Stimulated activated CD4-positive, alpha-beta T cell treated with anti-CD3 and anti-CD28 coated beads, Interleukin-2, amount 100 ng/mL, for 4 hours (primary cell): ENCODE results near the gene PPIL4.
"Not testable (repeated sequence)": the region's sequence is repeated elsewhere in the genome, so short reads cannot be mapped to it uniquely, and the experiment has no call there.

ENCODE experiments used
- DNase-seq: peaks from one replicate; pipeline ENCODE4 v3.0.0-alpha.2; 2020; ENCODE audit warnings: low read depth

Gene PPIL4

GRCh38 chr6:149515494-149515893 is 30.3 kb downstream of the PPIL4 start:
- DNase-seq = no peak

- DNase-seq = no peak
These were observed 31.9 kb downstream of the PPIL4 start for GRCh38 chr6:149513915-149514314.

- no peak for DNase-seq
These were observed 34.9 kb downstream of the PPIL4 start for GRCh38 chr6:149510793-149511512.

GRCh38 chr6:149508485-149508884 is 37.4 kb downstream of the PPIL4 start:
- DNase-seq = peak; percentile 36

GRCh38 chr6:149503872-149504271 is 42.0 kb downstream of the PPIL4 start:
- no peak for DNase-seq

DNA sequence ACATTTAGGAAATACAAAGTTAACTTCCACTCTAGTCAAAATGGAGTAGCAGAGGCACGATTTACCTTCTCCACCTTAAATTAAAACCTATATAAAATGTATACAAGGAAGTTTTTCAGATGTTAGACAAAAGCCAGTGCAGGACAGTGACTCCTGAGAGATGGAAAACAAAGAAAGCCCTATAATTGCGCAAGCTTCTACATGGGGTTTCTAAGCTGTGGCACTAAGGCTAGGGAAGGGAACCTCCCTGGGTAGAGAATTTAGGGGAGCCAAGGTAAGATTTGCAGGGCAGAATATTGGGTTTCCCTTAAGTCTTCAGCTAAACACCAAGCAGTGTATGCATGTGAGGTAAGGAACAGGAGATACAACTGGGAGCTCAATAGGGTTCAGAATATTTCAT is 42.6 kb downstream of the PPIL4 start:
- no peak for DNase-seq

DNA sequence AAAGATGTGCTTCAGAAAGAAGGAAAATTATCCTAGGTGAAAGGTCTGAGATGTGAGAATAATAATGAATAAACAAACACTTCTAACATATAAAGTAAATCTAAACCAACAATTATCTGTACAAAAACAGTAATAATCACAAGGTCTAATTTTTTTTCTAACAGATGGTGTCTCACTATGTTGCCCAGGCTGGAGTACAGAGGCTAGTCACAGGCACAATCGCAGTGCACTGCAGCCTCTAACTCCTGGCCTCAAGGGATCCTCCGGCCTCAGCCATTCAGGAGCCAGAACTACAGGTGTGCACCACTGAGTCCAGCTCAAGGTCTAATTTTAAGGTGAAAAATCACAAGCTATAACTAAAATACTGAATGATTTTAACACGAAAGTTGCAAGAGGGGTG is 44.1 kb downstream of the PPIL4 start:
- no peak for DNase-seq

GRCh38 chr6:149501201-149501600 is 44.6 kb downstream of the PPIL4 start:
- DNase-seq = no peak

GRCh38 chr6:149500096-149500495 is 45.7 kb downstream of the PPIL4 start:
- no peak for DNase-seq

GRCh38 chr6:149499066-149499465 is 46.8 kb downstream of the PPIL4 start:
- DNase-seq = no peak

GRCh38 chr6:149497365-149497764 is 48.5 kb downstream of the PPIL4 start:
- DNase-seq = no peak

DNA sequence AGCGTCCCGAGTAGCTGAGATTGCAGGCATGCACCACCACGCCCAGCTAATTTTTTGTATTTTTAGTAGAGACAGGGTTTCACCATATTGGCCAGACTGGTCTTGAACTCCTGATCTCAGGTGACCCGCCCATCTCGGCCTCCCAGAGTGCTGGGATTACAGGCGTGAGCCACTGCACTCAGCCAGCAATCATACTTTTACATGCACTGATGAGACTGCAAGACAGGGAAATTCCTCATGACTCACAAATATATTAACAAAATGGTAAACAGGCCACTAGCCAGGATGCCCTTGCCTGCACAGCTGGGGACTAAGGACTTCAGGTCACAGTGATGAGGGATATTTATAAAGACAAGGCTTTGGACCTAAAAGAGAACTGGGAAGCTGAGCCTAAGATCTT is 49.2 kb downstream of the PPIL4 start:
- DNase-seq = not testable (repeated sequence)

- DNase-seq = not testable (repeated sequence)
These were observed 50.4 kb downstream of the PPIL4 start for GRCh38 chr6:149495349-149496016.

DNA sequence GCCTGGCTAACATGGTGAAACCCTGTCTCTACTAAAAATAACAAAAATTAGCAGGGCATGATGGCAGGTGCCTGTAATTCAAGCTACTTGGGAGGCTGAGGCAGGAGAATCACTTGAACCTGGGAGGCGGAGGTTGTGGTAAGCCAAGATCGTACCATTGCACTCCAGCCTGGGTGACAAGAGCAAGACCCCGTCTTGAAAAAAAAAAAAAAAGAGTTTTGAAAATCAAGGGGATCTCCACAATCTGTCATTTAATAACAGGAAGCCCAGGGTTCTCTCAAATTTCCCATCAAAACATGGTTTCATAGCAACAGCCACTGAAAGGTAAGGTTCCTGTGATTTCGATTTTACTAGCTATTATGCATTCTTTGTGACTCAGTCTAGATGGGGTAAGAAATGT is 51.0 kb downstream of the PPIL4 start:
- not testable (repeated sequence) for DNase-seq

DNA sequence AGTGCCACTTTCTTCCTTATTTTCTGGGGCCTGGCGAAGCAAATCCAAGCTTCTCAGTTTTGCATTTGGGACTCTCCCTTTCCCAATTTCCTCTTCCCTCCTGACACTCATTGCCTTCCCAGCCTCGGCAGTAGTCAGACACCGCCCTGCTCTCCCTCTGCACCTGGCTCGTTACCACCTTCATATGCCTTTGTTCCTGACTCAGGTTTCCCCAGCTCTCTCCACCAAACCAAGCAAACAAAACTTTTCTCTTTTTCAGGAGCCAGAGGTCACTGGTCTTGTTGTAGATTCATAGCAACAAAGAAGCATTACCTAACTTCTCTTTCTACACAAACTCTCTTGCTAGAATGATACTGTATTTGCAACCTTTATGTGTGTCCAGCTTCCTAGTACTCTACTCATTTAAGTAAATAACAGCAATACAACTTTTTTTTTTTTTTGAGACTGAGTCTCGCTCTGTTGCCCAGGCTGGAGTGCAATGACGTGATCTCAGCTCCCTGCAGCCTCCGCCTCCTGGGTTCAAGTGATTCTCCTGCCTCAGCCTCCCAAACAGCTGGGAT is 52.0 kb downstream of the PPIL4 start:
- no peak for DNase-seq

DNA sequence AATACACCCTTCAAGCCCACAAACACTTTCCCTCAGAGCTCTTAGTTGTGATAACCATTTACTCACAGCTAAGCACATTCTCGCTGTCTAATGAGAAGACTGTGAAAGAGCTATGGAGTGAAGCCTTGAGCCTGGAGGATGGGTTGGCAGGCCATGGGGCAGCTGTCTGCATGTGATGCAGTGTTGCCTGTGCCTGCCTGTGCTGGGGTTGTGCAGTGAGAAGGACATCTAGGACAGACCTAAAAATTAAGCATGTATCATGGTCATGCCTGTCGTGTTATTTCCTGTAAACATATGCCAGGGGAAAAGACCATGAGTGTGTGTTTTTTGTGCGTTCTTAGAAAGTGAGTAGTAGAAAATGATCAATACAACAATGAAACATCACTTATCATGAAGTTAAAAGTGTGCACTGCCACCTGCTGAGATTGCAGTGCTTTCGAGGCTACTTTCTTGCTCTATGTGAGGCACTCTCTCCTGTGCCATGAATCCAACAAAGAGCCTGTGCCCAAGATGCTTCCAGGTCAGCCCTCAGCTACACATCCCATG is 53.0 kb downstream of the PPIL4 start:
- DNase-seq = no peak

DNA sequence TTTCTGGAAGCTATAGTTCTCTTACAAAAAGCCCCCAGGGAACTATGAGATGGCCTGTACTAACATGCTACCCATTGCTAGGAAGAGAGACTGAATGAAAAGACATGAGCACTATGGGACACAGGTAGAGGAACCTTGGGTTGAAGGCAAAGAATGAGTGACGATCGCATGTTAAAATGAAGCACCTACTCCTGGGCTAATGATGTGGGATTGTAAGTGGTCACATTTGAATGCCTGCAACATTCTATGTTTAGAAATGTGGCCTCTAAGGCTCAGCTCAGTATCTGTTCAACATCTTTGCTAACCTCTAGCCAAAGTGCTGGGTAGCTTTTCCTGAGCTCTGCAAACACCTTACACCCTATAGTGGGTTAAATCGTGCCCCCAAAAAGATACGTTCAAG is 55.9 kb downstream of the PPIL4 start:
- DNase-seq = no peak

GRCh38 chr6:149488815-149489214 is 57.0 kb downstream of the PPIL4 start:
- peak; percentile 46 for DNase-seq

- no peak for DNase-seq
These were observed 58.5 kb downstream of the PPIL4 start for GRCh38 chr6:149487316-149487715.

- peak; percentile 66 for DNase-seq
These were observed 60.8 kb downstream of the PPIL4 start, which contains the start of gene ZC3H12D for GRCh38 chr6:149484733-149485700. ZC3H12D (minus strand) TSS chr6:149485014; CDS start chr6:149474543, 10,471 bp downstream.

DNA sequence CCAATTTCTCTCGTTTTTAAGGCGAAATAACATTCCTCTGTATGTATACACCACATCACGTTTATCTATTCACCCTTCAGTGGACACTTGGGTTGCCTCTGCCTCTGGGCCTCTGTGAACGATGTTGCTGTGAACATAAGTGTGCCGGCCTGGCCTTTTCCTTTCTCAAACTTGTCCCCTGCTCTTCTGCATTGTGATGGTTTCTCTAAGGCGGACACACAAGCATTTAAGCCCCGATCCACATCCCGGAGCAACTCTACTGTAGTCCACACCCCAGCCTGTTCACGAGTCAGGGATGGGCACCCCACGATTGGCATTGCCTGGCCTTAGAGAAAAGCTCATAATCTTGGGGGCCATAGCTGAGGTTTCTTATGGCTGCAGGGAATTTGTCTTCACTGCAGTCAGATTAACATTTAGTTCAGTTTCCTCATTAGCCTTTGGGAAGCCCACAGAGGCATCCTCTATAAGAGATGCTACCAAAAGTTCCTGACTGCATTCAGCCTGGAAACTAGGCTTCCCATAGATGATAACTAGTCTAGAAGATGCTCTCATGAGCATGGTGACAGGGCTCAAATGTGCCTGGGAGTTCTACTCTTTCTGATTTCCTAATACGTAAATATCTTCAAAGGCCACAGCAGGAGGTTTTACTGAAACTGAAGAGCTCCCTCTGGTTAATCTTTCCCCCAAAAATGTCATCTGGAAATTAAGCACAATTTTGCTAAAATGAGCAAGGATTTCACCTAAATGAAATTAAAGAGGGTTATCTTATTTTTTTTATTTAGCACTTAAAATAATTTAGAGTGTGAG is 61.8 kb downstream of the PPIL4 start:
- DNase-seq = no peak
